Measurements from ENCODE around the gene SLC47A1.

DNA sequence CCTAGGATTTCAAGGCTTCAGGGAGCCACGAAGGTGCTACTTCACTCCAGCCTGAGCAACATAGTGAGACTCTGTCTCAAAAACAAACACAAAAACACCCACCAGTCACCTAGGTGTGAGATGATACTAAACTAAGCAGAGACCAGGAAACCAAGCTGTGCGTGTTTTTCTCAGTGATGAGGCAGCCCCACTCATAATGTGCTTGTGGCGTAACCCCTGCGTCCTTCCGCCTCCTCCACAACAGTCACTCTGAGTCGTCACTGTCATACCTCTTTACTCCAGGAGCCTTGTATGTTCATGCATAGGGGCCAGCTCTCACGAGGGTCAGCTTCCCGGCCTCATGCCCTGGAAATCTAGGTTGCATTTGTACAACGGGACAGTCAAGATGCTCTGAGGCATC is 31.1 kb upstream of the SLC47A1 start:
- TF ChIP-seq CTCF (conservative IDR thresholded peaks at IDR 0.05; ENCODE audit: low read length) (no peak), EZH2phosphoT487 (IDR thresholded peaks at IDR 0.05; ENCODE audit: borderline replicate concordance) (no peak)

Data from Loucy (cell line).